K562 (cell line): ENCODE data around the gene CTXN1. TPM values are rescaled to one million over a fixed set of nuclear protein-coding genes. Genes with fewer than 3 reads are reported as not detected.

Source experiments
- ATAC-seq: fragments of 200-7000 bp; cut with Tn5 transposase; 3 replicates; pipeline ENCODE4 v1.9.1; 2020; ENCODE audit warnings: moderate library complexity
- BruUV-seq: library from RNA; stranded (reverse); fragments of 400-500 nt; replicated peaks from 2 replicates; lab custom pipeline; 2021; lab: Mats Ljungman, UMichigan
- CTCF ChIA-PET: fragments of 300-600 bp; formaldehyde crosslinking; extraction: SDS; loops from one replicate; lab custom pipeline; 2021; ENCODE audit warnings: low intra/inter-chr PET ratio; lab: Yijun Ruan, JAX
- POLR2A ChIA-PET: fragments of 300-600, 350-650 bp; sonication (Branson Sonifier 250); formaldehyde crosslinking; extraction: SDS; loops from one replicate; lab custom pipeline; 2021; ENCODE audit warnings: antibody characterized with exemption, inconsistent platforms; lab: Yijun Ruan, JAX
- DNase-seq, 4 experiments: peaks; one replicate each; pipeline versions ENCODE4 v3.0.0 to v3.0.0-alpha.2; 2011 to 2018; ENCODE audit warnings: low spot score in 3 of 4, mixed read lengths in 3 of 4; ENCODE audit errors: extremely low read depth in 1 of 4
- FAIRE-seq: peaks from 2 replicates; lab custom pipeline; 2011; peaks lifted over from hg19 to GRCh38; lab: Jason Lieb, UNC
- H2AFZ ChIP-seq: 2 replicates; pipeline ENCODE4 v1.6.0; 2011; ENCODE audit warnings: low read depth, low read length, control low read depth, inconsistent platforms
- H3K27ac ChIP-seq: fragments of 200-600 bp; 3 replicates; pipeline ENCODE4 v1.8.0; 2011; ENCODE audit warnings: low read depth, mild to moderate bottlenecking, control low read depth, inconsistent platforms, low read length, moderate library complexity, mixed read lengths; ENCODE audit errors: extremely low read depth
- H3K27me3 ChIP-seq, 2 experiments: fragments of 300-600 bp in 1 of 2; 2 replicates in 1 of 2; 3 replicates in 1 of 2; pipeline versions ENCODE4 v1.6.0 to v1.8.0; 2011; ENCODE audit warnings: inconsistent platforms in 2 of 2, low read length in 2 of 2, mild to moderate bottlenecking in 1 of 2, mixed read lengths in 1 of 2, moderate library complexity in 1 of 2; ENCODE audit not compliant: control insufficient read depth in 2 of 2, insufficient read depth in 2 of 2
- H3K36me3 ChIP-seq: fragments of 300-600 bp; 3 replicates; pipeline ENCODE4 v1.8.0; 2011; ENCODE audit warnings: mild to moderate bottlenecking, low read length, inconsistent platforms; ENCODE audit not compliant: control insufficient read depth, insufficient read depth
- H3K4me1 ChIP-seq, 2 experiments: fragments of 200-600 bp in 1 of 2; replicated peaks in 1 of 2; 2 replicates in 1 of 2; 3 replicates in 1 of 2; pipeline versions ENCODE4 v1.5.1 to v1.8.0; 2011; ENCODE audit warnings: inconsistent platforms in 2 of 2, low read length in 2 of 2, mild to moderate bottlenecking in 1 of 2, mixed read lengths in 1 of 2, moderate library complexity in 1 of 2; ENCODE audit not compliant: control insufficient read depth in 2 of 2, insufficient read depth in 2 of 2
- H3K4me2 ChIP-seq: 2 replicates; pipeline ENCODE4 v1.6.1; 2011; ENCODE audit warnings: low read length, control low read depth, inconsistent platforms, mixed read lengths; ENCODE audit not compliant: insufficient read depth
- H3K4me3 ChIP-seq: fragments of 200-600 bp; sonication (generic), shearing (Covaris generic); 2 replicates; pipeline ENCODE4 v1.5.1; 2016; ENCODE audit warnings: control low read depth, inconsistent platforms
- H3K79me2 ChIP-seq: fragments of 200-600 bp; 3 replicates; pipeline ENCODE4 v1.8.0; 2011; ENCODE audit warnings: low read length, inconsistent platforms; ENCODE audit not compliant: control insufficient read depth, insufficient read depth
- H3K9ac ChIP-seq, 2 experiments: 2 replicates each; pipeline versions ENCODE4 v1.6.0 to v1.6.1; 2011; ENCODE audit warnings: low read depth in 2 of 2, low read length in 2 of 2, control low read depth in 1 of 2, inconsistent platforms in 1 of 2, mild to moderate bottlenecking in 1 of 2, mixed read lengths in 1 of 2; ENCODE audit not compliant: insufficient read depth in 1 of 2
- H3K9me1 ChIP-seq: one replicate; pipeline ENCODE4 v1.6.0; 2011; ENCODE audit warnings: inconsistent platforms, mild to moderate bottlenecking, low read length, moderate library complexity; ENCODE audit not compliant: control insufficient read depth, insufficient read depth
- H3K9me3 ChIP-seq: replicated peaks from 2 replicates; pipeline ENCODE4 v1.5.1; 2011; ENCODE audit warnings: low read depth, low read length, inconsistent platforms; ENCODE audit not compliant: control insufficient read depth, insufficient read depth
- H4K20me1 ChIP-seq: replicated peaks from 2 replicates; pipeline ENCODE4 v1.6.1; 2011; ENCODE audit warnings: low read length, inconsistent platforms, mixed read lengths; ENCODE audit not compliant: control insufficient read depth, insufficient read depth
- ATF3 ChIP-seq, 2 experiments: fragments of 450-650 bp in 1 of 2; sonication (generic) in 1 of 2; formaldehyde crosslinking in 1 of 2; IDR thresholded peaks in 1 of 2; conservative IDR thresholded peaks in 1 of 2; 2 replicates each; pipeline versions ENCODE4 v1.6.1 to v1.8.1; 2016 to 2023; ENCODE audit warnings: mild to moderate bottlenecking in 2 of 2, moderate library complexity in 2 of 2, inconsistent platforms in 1 of 2, missing genetic modification reagents in 1 of 2
- LEF1 ChIP-seq: fragments of 450-650 bp; IDR thresholded peaks from 2 replicates; pipeline ENCODE4 v1.6.1; 2016; ENCODE audit warnings: mild to moderate bottlenecking
- NR0B1 ChIP-seq: fragments of 450-650 bp; IDR thresholded peaks from one replicate; pipeline ENCODE4 v1.6.1; 2018; ENCODE audit warnings: mild to moderate bottlenecking, moderate library complexity; ENCODE audit not compliant: partially characterized antibody
- POLR2A ChIP-seq: fragments of 450-650 bp; conservative IDR thresholded peaks from 2 replicates; pipeline ENCODE4 v1.6.1; 2016
- POLR2AphosphoS2 ChIP-seq: IDR thresholded peaks from 2 replicates; pipeline ENCODE4 v1.6.1; 2012; ENCODE audit warnings: low read length, improper control_type of control experiment
- RFX1 ChIP-seq: fragments of 450-650 bp; IDR thresholded peaks from 2 replicates; pipeline ENCODE4 v1.6.1; 2016; ENCODE audit warnings: mild to moderate bottlenecking, moderate library complexity
- SRF ChIP-seq, 2 experiments: fragments of 250-450, 450-650 bp in 1 of 2; sonication (Bioruptor Pico) in 1 of 2; sonication (generic) in 1 of 2; formaldehyde crosslinking; IDR thresholded peaks; 2 replicates each; pipeline versions ENCODE4 v1.5.0 to v1.5.1; 2020 to 2022; ENCODE audit warnings: mild to moderate bottlenecking in 1 of 2, missing genetic modification reagents in 1 of 2
- SUPT5H ChIP-seq: fragments of 450-650 bp; IDR thresholded peaks from 2 replicates; pipeline ENCODE4 v1.6.1; 2016
- ZKSCAN1 ChIP-seq: fragments of 150-350 bp; IDR thresholded peaks from 2 replicates; pipeline ENCODE4 v1.6.1; 2016; ENCODE audit warnings: low read depth, low read length
- ZNF174 ChIP-seq: fragments of 250-450 bp; sonication (Bioruptor Pico); IDR thresholded peaks from 2 replicates; pipeline ENCODE4 v1.4.0; 2020; ENCODE audit warnings: mild to moderate bottlenecking
- WGBS: fragments of 100-300 bp; shearing (Covaris generic); methylation state at CpG from one replicate; pipeline ENCODE4 v1.1.6; 2016; ENCODE audit warnings: low coverage, mixed read lengths; ENCODE audit not compliant: insufficient coverage; ENCODE audit errors: missing lambda C conversion rate; 5-methylcytosine and 5-hydroxymethylcytosine counted together
- in situ Hi-C: fragments of 300-500 bp; cut with MboI; formaldehyde crosslinking; loops from 4 replicates; pipeline ENCODE4 v1.15.0; 2018; ENCODE audit warnings: inconsistent platforms, mixed read lengths
- intact Hi-C: fragments of 100-400 bp; cut with micrococcal nuclease; formaldehyde crosslinking; loops from 2 replicates; pipeline ENCODE4 v1.14.2; 2022
- polyA plus RNA-seq, 8 experiments: library from polyadenylated mRNA; depleted of rRNA in 4 of 8; stranded (reverse) in 5 of 8; unstranded in 3 of 8; fragments of >200 nt; fragmentation: Nextera tagmentation in 2 of 8; fragmentation: Illumina TruSeq in 1 of 8; extraction: Ambion mirVana in 2 of 8; extraction: Trizol in 1 of 8; gene quantifications; 2 replicates each; pipeline versions ENCODE4 v1.2.1 to v1.2.3, GENCODE V29; 2011 to 2014; ENCODE audit warnings: inconsistent platforms in 1 of 8, missing spikeins in 1 of 8
- total RNA-seq, 7 experiments: library from RNA; depleted of rRNA in 6 of 7; stranded (reverse); fragments of >200 nt in 6 of 7; fragmentation: Illumina TruSeq in 2 of 7; extraction: Trizol in 2 of 7; gene quantifications; 2 replicates each; pipeline versions ENCODE4 v1.2.1 to v1.2.3, GENCODE V29; 2011 to 2021; ENCODE audit warnings: low replicate concordance in 1 of 7
- TF ChIP-seq, protein P1 (sequence below), 3 experiments: fragments of 200-800 bp in 1 of 3; sonication (Bioruptor generic) in 1 of 3; sonication (generic) in 1 of 3; formaldehyde crosslinking in 1 of 3; IDR thresholded peaks; 2 replicates each; pipeline versions ENCODE4 v1.6.1 to v1.8.0; 2016 to 2022; ENCODE audit warnings: mild to moderate bottlenecking in 2 of 3, missing compliant biosample characterization in 2 of 3, missing genetic modification characterization in 2 of 3, missing genetic modification reagents in 1 of 3
- TF ChIP-seq, protein P2 (sequence below): sonication (generic); formaldehyde crosslinking; IDR thresholded peaks from 2 replicates; pipeline ENCODE4 v1.8.1; 2023; ENCODE audit warnings: mild to moderate bottlenecking, missing genetic modification reagents
- TF ChIP-seq, protein P3 (sequence below): sonication (generic); formaldehyde crosslinking; IDR thresholded peaks from 2 replicates; pipeline ENCODE4 v1.8.0; 2022; ENCODE audit warnings: missing genetic modification reagents, mild to moderate bottlenecking, moderate library complexity, borderline replicate concordance

The CTXN1 gene
- total and polyA plus RNA-seq, 9 of the 15 experiments (the other 6 are each of a cell fraction or from before 2014, with no cell fraction given) = 0.15 to 37.4 (median 1.8) TPM; not detected in 2

GRCh38 chr19:7926727-7927604 is 1.0 kb upstream of the CTXN1 start:
- POLR2A ChIA-PET = interaction anchor here (0.6 to 2.7 kb wide), 6 partner anchors 9 to 835 kb away, joined by 3 to 17 read pairs (median 4); partner anchors contain the start of genes NDUFA7, RPS28 and TIMM44
- BruUV-seq = TSS peak; percentile 28
- Histone ChIP-seq H3K79me2 (no peaks in the 10 kb centered on the region; the same call in 2 of the 3 replicates), H2AFZ (no peak overlapping the region), H3K4me2 (peak overlapping the region; percentile 78; the same call in 1 of the 2 replicates), H3K4me1 (peaks cover 11 to 85% of the 10 kb centered on the region in 2 experiments), H3K27me3 (no peaks in the 10 kb centered on the region), H3K9me1 (no peaks in the 10 kb centered on the region), H3K9ac (peak overlapping the region in 1 of 2 experiments; percentile 88; a peak in 2 of 4 replicates), H3K4me3 (no peak overlapping the region), H3K27ac (no peak overlapping the region; the same call in 2 of the 3 replicates), H3K36me3 (peaks cover 53% of the 10 kb centered on the region; the same call in 2 of the 3 replicates), H3K9me3 (no peaks in the 10 kb centered on the region), H4K20me1 (peaks cover 25% of the 10 kb centered on the region)
- CTCF ChIA-PET = no interaction called here
- ATAC-seq = no peak
- WGBS = 45% methylated on average over 18 of the region's 32 CpGs
- FAIRE-seq = no peak
- intact Hi-C loops (no loop called here), in situ Hi-C loops (no loop called here)
- DNase-seq = no peak
- TF ChIP-seq SUPT5H (0 out of 2 replicates have a peak, but pooled peaks have one; percentile 74), RFX1 (no peak), SRF (CRISPR knock-in tag; IDR thresholded peaks at IDR 0.05) (0 out of 4 replicates have a peak, but pooled peaks of 1 of the 2 experiments have one; percentile 20), NR0B1 (no peak), ZKSCAN1 (no peak), POLR2A (peak; percentile 46; the same call in 1 of the 2 replicates), LEF1 (0 out of 2 replicates have a peak, but pooled peaks have one; percentile 8), ZNF174 (CRISPR knock-in tag) (no peak), POLR2AphosphoS2 (peak; percentile 94; the same call in 1 of the 2 replicates), ATF3 (IDR thresholded peaks at IDR 0.05) (0 out of 2 replicates have a peak, but pooled peaks have one; percentile 11), ATF3 (CRISPR knock-in tag; conservative IDR thresholded peaks at IDR 0.05) (no peak)
- TF ChIP-seq, protein P1, sequence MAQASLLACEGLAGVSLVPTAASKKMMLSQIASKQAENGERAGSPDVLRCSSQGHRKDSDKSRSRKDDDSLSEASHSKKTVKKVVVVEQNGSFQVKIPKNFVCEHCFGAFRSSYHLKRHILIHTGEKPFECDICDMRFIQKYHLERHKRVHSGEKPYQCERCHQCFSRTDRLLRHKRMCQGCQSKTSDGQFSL (CRISPR knock-in tag; IDR thresholded peaks at IDR 0.05) = 0 out of 2 replicates have a peak, but pooled peaks have one; percentile 51
- TF ChIP-seq, protein P1 (tag; IDR thresholded peaks at IDR 0.05) = no peak
- TF ChIP-seq, protein P2, sequence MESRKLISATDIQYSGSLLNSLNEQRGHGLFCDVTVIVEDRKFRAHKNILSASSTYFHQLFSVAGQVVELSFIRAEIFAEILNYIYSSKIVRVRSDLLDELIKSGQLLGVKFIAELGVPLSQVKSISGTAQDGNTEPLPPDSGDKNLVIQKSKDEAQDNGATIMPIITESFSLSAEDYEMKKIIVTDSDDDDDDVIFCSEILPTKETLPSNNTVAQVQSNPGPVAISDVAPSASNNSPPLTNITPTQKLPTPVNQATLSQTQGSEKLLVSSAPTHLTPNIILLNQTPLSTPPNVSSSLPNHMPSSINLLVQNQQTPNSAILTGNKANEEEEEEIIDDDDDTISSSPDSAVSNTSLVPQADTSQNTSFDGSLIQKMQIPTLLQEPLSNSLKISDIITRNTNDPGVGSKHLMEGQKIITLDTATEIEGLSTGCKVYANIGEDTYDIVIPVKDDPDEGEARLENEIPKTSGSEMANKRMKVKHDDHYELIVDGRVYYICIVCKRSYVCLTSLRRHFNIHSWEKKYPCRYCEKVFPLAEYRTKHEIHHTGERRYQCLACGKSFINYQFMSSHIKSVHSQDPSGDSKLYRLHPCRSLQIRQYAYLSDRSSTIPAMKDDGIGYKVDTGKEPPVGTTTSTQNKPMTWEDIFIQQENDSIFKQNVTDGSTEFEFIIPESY = peak; percentile 99
- TF ChIP-seq, protein P3, sequence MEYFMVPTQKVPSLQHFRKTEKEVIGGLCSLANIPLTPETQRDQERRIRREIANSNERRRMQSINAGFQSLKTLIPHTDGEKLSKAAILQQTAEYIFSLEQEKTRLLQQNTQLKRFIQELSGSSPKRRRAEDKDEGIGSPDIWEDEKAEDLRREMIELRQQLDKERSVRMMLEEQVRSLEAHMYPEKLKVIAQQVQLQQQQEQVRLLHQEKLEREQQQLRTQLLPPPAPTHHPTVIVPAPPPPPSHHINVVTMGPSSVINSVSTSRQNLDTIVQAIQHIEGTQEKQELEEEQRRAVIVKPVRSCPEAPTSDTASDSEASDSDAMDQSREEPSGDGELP (CRISPR knock-in tag) = peak; percentile 78; the same call in 1 of the 2 replicates
